ENCODE measurements around the gene INA. TPM values are rescaled to one million over a fixed set of nuclear protein-coding genes. Genes with fewer than 3 reads are reported as not detected.

The INA gene
- total and polyA plus RNA-seq, 8 donors: 0.32 to 13.1 (median 1.7) TPM

DNA sequence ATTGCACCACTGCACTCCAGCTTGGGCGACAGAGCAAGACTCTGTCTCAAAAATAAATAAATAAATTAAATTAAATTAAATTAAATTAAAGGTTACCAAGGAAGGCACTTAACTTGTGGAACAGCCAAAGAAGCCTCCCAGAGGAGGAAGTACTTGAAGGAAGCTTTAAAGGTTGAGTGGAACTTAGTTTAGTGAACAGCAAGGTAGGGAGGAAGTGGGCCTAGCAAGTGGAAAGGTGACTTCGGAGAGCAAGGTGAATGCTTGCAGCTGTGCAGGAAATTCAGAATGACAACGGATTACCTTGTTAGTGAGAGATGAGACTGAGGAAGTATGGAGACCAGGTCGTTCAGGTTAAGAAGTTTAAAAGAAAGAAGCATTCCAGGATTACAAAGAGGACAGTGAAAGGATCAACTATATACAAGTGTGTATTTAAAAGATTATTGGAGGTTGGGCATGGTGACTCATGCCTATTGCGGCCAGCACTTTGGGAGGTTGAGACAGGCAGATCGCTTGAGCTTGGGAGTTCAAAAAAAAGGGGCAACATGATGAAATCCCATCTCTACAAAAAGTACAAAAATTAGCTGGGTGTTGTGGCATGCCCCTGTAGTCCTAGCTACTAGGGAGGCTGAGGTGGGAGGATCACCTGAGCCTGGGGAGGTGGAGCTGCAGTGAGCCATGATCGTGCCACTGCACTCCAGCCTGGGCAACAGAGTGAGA is 44.0 kb upstream of the INA start:
- FAIRE-seq (no peak), ATAC-seq (no peak), DNase-seq (no peak)
- no peaks in the 10 kb centered on the region for H3K9me3 ChIP-seq
- H3K4me1 ChIP-seq: peaks cover 0 to 5% (median 0%) of the 10 kb centered on the region in 3 donors
- H3K4me3 ChIP-seq: no peak overlapping the region
- 74 to 84% methylated on average over 7 of the region's 7 CpGs for WGBS, 2 donors
- H3K27ac ChIP-seq: no peak overlapping the region
- no peaks in the 10 kb centered on the region for H3K27me3 ChIP-seq
- TF ChIP-seq, protein P1, sequence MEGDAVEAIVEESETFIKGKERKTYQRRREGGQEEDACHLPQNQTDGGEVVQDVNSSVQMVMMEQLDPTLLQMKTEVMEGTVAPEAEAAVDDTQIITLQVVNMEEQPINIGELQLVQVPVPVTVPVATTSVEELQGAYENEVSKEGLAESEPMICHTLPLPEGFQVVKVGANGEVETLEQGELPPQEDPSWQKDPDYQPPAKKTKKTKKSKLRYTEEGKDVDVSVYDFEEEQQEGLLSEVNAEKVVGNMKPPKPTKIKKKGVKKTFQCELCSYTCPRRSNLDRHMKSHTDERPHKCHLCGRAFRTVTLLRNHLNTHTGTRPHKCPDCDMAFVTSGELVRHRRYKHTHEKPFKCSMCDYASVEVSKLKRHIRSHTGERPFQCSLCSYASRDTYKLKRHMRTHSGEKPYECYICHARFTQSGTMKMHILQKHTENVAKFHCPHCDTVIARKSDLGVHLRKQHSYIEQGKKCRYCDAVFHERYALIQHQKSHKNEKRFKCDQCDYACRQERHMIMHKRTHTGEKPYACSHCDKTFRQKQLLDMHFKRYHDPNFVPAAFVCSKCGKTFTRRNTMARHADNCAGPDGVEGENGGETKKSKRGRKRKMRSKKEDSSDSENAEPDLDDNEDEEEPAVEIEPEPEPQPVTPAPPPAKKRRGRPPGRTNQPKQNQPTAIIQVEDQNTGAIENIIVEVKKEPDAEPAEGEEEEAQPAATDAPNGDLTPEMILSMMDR (IDR thresholded peaks at IDR 0.05): no peak
- no peaks in the 10 kb centered on the region for H3K36me3 ChIP-seq
- intact Hi-C loops (cut with DNase I): loop anchor here in 1 of 3 donors (10.0 kb wide), 1 partner anchor 148 kb away; no protein-coding TSS in a partner anchor

DNA sequence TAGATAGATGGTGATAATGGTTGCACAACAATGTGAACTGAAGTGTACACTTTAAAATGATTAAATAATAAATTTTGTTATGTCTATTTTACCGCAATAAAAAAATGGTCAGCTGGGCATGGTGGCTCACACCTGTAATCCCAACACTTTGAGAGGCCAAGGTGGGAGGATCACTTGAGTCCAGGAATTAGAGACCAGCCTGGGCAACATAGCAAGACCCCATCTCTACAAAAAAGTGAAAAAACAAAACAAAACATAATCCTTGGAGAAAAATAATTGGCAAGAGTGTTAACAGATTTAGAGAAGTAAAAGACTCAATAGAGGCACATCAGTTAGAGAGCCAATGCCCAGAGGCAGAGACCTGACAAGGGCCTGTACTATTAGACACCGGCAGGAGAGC is 41.2 kb upstream of the INA start:
- ATAC-seq (no peak), DNase-seq (no peak), FAIRE-seq (no peak)
- H3K4me1 ChIP-seq: peaks cover 0 to 3% (median 0%) of the 10 kb centered on the region in 3 donors
- no peak overlapping the region for H3K27ac ChIP-seq
- intact Hi-C loops (cut with DNase I): loop anchor here in 1 of 3 donors (10.0 kb wide), 1 partner anchor 151 kb away; no protein-coding TSS in a partner anchor
- H3K9me3 ChIP-seq: no peaks in the 10 kb centered on the region
- 88 to 97% methylated on average over 2 of the region's 2 CpGs for WGBS, 2 donors
- H3K36me3 ChIP-seq: no peaks in the 10 kb centered on the region
- no peaks in the 10 kb centered on the region for H3K27me3 ChIP-seq
- no peak overlapping the region for H3K4me3 ChIP-seq
- TF ChIP-seq, protein P1 (IDR thresholded peaks at IDR 0.05): no peak

- H3K9me3 ChIP-seq: no peaks in the 10 kb centered on the region
- no peaks in the 10 kb centered on the region for H3K27me3 ChIP-seq
- no peak overlapping the region for H3K4me3 ChIP-seq
- 72 to 75% methylated on average over 11 of the region's 11 CpGs for WGBS, 2 donors
- intact Hi-C loops (cut with DNase I): loop anchor here in 1 of 3 donors (10.0 kb wide), 1 partner anchor 154 kb away; no protein-coding TSS in a partner anchor
- TF ChIP-seq, protein P1 (IDR thresholded peaks at IDR 0.05): no peak
- no peak for FAIRE-seq
- no peak overlapping the region for H3K27ac ChIP-seq
- no peak for DNase-seq
- peak in 2 of 4 donors; percentile 15 to 27 for ATAC-seq
- peaks cover 0 to 13% (median 10%) of the 10 kb centered on the region in 3 donors for H3K4me1 ChIP-seq
- no peaks in the 10 kb centered on the region for H3K36me3 ChIP-seq
Observed at GRCh38 chr10:103238506-103239252, 38.3 kb upstream of the INA start.

GRCh38 chr10:103241262-103242011 is 35.5 kb upstream of the INA start:
- peak; percentile 82 to 91 (median 86) for ATAC-seq
- intact Hi-C loops (cut with DNase I): loop anchor here in 1 of 3 donors (10.0 kb wide), 1 partner anchor 327 kb away; the partner anchor contains the start of gene CNNM2
- H3K27ac ChIP-seq: peak overlapping the region in 3 of 4 donors; percentile 42 to 85 (median 85)

More at GRCh38 chr10:103241262-103242011, 35.5 kb upstream of the INA start:
- 24 to 30% methylated on average over 7 of the region's 7 CpGs for WGBS, 2 donors
- TF ChIP-seq, protein P1 (IDR thresholded peaks at IDR 0.05): no peak
- no peaks in the 10 kb centered on the region for H3K9me3 ChIP-seq
- no peak for FAIRE-seq
- no peaks in the 10 kb centered on the region for H3K36me3 ChIP-seq
- peak in 5 of 6 donors; percentile 61 to 75 (median 69) for DNase-seq
- H3K4me3 ChIP-seq: peak overlapping the region in 1 of 4 donors; percentile 23
- no peaks in the 10 kb centered on the region for H3K27me3 ChIP-seq
- H3K4me1 ChIP-seq: peaks cover 0 to 13% (median 10%) of the 10 kb centered on the region in 3 donors
